Peyer's patch (tissue), 4 donors: ENCODE data around the gene TACC2.

ENCODE experiments used
- POLR2A ChIP-seq, 2 donors: fragments of 450-650 bp; IDR thresholded peaks; one replicate each; pipeline ENCODE4 v1.5.1; 2017; ENCODE audit warnings: antibody characterized with exemption in 2 of 2, mild to moderate bottlenecking in 2 of 2, moderate library complexity in 2 of 2
- TF ChIP-seq, protein P1 (sequence below), 6 experiments: fragments of 450-650 bp in 4 of 6; fragments of 200-600 bp in 2 of 6; sonication (generic) in 1 of 6; IDR thresholded peaks; one replicate each; pipeline ENCODE4 v1.5.1; 2017 to 2019; ENCODE audit warnings: antibody characterized with exemption in 6 of 6, mild to moderate bottlenecking in 3 of 6, moderate library complexity in 1 of 6

DNA sequence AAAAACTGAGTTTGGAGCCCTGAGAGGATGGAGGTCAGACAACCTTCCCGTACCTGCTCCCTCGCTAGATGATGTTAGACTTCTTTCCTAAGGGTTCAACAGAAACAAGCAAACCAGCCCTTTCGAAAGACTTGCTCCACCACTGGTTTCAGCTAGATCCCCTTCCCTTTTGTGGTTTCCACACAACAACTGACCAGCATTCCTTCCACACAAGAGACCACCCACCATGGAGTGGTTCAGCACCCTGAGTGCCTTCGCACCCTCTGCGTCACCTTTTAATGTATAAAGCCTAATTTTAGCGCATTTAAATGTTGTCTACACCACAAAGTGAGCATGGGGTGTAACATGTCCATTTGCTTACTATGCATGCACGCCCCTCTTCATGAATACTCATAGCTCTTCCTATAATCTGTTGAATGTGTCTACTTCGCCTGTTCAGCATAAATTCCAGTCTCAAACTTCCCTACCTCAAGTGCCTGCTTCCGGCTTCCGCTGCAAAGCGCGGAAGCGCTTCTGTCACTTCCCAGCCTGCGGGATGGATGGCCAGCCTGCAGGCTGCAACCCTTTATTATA, 69.0 kb downstream of the TACC2 start:
- TF ChIP-seq, protein P1, sequence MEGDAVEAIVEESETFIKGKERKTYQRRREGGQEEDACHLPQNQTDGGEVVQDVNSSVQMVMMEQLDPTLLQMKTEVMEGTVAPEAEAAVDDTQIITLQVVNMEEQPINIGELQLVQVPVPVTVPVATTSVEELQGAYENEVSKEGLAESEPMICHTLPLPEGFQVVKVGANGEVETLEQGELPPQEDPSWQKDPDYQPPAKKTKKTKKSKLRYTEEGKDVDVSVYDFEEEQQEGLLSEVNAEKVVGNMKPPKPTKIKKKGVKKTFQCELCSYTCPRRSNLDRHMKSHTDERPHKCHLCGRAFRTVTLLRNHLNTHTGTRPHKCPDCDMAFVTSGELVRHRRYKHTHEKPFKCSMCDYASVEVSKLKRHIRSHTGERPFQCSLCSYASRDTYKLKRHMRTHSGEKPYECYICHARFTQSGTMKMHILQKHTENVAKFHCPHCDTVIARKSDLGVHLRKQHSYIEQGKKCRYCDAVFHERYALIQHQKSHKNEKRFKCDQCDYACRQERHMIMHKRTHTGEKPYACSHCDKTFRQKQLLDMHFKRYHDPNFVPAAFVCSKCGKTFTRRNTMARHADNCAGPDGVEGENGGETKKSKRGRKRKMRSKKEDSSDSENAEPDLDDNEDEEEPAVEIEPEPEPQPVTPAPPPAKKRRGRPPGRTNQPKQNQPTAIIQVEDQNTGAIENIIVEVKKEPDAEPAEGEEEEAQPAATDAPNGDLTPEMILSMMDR (IDR thresholded peaks at IDR 0.05), result no peak
- TF ChIP-seq POLR2A (IDR thresholded peaks at IDR 0.05), result no peak
